CD4-positive, alpha-beta T cell treated with Interleukin-12 subunit alpha and Interleukin-12 subunit beta, for 1 hour (primary cell): ENCODE measurements around the gene FOXD4L6.
"Not testable (repeated sequence)": the region's sequence is repeated elsewhere in the genome, so short reads cannot be mapped to it uniquely, and the experiment has no call there.

Experiments
- DNase-seq: peaks from one replicate; pipeline ENCODE4 v3.0.0-alpha.2; 2020

FOXD4L6 gene

GRCh38 chr9:41098759-41099158 lies 29.7 kb downstream of the FOXD4L6 start:
- not testable (repeated sequence) for DNase-seq

GRCh38 chr9:41095060-41095459 lies 33.4 kb downstream of the FOXD4L6 start:
- DNase-seq: not testable (repeated sequence)

DNA sequence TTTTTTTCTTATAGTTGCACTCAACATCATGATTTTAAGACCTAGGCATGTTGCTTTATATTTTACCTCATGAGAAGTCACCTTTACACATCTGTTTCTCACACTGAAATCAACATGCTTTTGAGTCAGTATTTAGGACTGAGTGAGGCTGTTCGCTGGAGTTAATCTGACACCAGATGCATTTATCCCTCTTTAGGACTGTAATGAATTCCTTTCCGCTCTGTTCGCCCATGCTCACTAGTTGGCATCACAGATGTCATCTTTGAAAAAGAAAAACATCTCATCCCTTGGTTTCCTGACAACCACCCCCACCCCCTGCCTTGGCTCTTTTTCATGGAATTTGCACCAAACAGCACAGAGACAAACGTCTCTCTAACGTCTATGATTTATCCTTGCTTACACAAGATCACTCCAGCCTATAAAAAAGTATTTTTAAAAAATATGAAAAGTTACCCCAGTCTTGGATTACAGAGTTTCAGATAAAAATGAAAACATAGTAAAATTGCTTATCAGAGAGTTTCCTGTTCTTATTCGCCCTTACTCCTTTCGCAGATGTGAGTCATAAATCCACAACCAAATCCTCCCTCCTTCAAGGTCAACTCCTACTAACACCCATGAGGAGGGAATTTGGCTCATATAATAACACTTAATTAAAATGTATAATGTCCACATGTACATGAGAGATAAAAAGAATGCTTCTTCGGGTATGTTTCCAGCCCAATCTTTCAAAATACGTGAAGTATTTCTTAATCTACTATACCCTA lies 34.3 kb downstream of the FOXD4L6 start:
- not testable (repeated sequence) for DNase-seq

GRCh38 chr9:41090922-41091321 lies 37.6 kb downstream of the FOXD4L6 start:
- DNase-seq: not testable (repeated sequence)

- DNase-seq: not testable (repeated sequence)
These were observed 38.1 kb downstream of the FOXD4L6 start for GRCh38 chr9:41090386-41090785.

GRCh38 chr9:41088450-41089059 lies 39.9 kb downstream of the FOXD4L6 start:
- not testable (repeated sequence) for DNase-seq

DNA sequence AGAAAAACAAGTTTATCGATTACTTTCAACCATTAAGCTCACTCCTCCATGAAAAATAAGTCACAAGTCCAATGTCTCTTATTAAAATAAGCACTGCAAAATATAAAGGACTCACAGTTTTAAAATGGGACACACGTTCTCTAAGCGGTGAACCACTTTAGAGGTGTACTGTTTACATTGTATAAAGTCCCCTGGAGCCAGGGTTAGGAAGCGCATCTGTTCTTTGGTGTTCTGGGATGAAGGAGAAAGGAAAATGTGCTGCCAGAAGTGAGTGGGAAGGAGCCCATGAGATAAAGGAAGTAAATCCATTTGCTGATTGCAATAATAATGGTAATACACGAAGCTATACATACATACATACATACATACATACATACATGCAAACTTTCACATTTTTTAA lies 40.6 kb downstream of the FOXD4L6 start:
- not testable (repeated sequence) for DNase-seq

GRCh38 chr9:41087157-41087780 lies 41.2 kb downstream of the FOXD4L6 start:
- DNase-seq: not testable (repeated sequence)

DNA sequence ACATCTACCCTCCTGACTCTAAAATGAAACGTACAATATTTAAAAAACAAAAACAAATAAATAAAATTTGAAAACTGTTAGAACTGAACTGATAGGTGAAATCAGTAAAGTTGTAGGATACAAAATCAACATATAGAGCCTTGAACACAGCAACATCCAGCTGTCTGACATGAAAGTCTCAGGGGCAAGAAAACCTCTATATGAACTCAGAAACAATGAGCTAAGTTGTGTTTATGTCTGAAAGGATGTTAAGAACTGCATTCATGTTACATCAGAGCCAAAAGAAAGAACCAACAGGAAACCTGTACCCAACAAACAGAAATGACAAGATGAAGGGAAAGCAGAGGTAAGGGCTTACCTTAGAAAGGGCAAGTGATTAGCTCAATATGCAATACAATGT lies 41.8 kb downstream of the FOXD4L6 start:
- DNase-seq: not testable (repeated sequence)

DNA sequence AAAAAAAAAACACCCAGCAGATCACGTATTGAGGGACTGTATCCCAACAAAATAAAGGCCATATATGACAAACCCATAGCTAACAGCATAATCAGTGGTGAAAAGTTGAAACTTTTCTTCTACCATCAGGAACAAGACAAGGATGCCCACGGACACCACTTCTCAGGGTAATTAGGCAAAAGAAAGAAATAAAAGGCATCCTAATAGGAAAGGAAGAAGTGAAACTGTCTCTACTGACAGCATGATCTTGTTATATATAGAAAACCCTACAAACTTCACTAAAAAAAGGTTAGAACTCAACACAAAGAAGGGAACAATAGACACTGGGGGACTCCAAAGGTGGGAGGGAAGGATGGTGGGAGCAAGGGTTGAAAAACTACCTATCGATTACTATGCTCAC lies 42.3 kb downstream of the FOXD4L6 start:
- DNase-seq: not testable (repeated sequence)

GRCh38 chr9:41082358-41082757 lies 46.1 kb downstream of the FOXD4L6 start:
- DNase-seq: not testable (repeated sequence)

- DNase-seq: not testable (repeated sequence)
These were observed 49.0 kb downstream of the FOXD4L6 start for GRCh38 chr9:41079464-41079863.

DNA sequence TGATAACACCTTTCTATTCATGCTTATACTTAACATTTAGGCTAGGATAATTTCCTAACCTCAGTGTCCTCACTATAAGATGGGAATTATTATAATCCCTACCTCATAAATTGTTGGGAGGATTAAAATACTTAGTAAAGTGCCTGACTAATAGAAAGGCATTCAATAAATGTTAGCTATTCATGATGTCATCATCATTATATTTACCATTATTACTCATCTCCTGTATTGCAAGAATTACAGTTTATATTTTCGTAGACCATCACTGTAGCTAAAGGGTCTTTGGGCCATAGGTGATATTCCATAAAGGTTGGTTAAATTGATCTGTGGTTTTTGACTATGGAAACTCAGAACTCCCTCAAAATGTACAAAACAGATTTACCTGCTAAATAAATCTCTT lies 50.9 kb downstream of the FOXD4L6 start:
- not testable (repeated sequence) for DNase-seq
